ENCODE data around the gene CLCN7. TPM values are rescaled to one million over a fixed set of nuclear protein-coding genes. Genes with fewer than 3 reads are reported as not detected.
A peak's percentile ranks its signal among the peaks of the same experiment; 100 is the strongest.

CLCN7 gene
- total RNA-seq, 3 donors from 2014 or later, result 59.3 to 98.1 (median 59.8) TPM

GRCh38 chr16:1413684-1414531 is 60.9 kb downstream of the CLCN7 start:
- no peaks in the 10 kb centered on the region for H3K36me3 ChIP-seq (ENCODE audit: low read depth)
- peak; percentile 80 for ATAC-seq
- H3K4me3 ChIP-seq, result peak overlapping the region; percentile 89
- peak; percentile 44 for TF ChIP-seq CTCF (IDR thresholded peaks at IDR 0.05)
- DNase-seq, result peak; percentile 70 to 86 (median 80)
- H3K4me1 ChIP-seq (ENCODE audit: low read depth), result peaks cover 2% of the 10 kb centered on the region
- no peaks in the 10 kb centered on the region for H3K9me3 ChIP-seq
- intact Hi-C loops (cut with DNase I, micrococcal nuclease), result no loop called here

- Histone ChIP-seq H3K4me1 (ENCODE audit: low read depth) (peaks cover 5% of the 10 kb centered on the region), H3K36me3 (ENCODE audit: low read depth) (no peaks in the 10 kb centered on the region), H3K4me3 (no peak overlapping the region), H3K9me3 (no peaks in the 10 kb centered on the region)
- ATAC-seq (no peak), DNase-seq (no peak)
- no peak for TF ChIP-seq CTCF (IDR thresholded peaks at IDR 0.05)
- intact Hi-C loops (cut with DNase I, micrococcal nuclease), result no loop called here
These were observed 62.0 kb downstream of the CLCN7 start for GRCh38 chr16:1412847-1413246.

- intact Hi-C loops (cut with DNase I, micrococcal nuclease), result no loop called here
- Histone ChIP-seq H3K36me3 (ENCODE audit: low read depth) (no peaks in the 10 kb centered on the region), H3K9me3 (no peaks in the 10 kb centered on the region), H3K4me3 (no peak overlapping the region), H3K4me1 (ENCODE audit: low read depth) (peaks cover 5% of the 10 kb centered on the region)
- TF ChIP-seq CTCF (IDR thresholded peaks at IDR 0.05), result no peak
- DNase-seq (peak; percentile 95 to 98 (median 97)), ATAC-seq (peak; percentile 99)
These were observed 66.5 kb downstream of the CLCN7 start for GRCh38 chr16:1408171-1408837.

GRCh38 chr16:1407753-1408152 is 67.1 kb downstream of the CLCN7 start:
- peak; percentile 16 for ATAC-seq
- no peak for TF ChIP-seq CTCF (IDR thresholded peaks at IDR 0.05)
- peaks cover 5% of the 10 kb centered on the region for H3K4me1 ChIP-seq (ENCODE audit: low read depth)
- no peaks in the 10 kb centered on the region for H3K9me3 ChIP-seq
- intact Hi-C loops (cut with DNase I, micrococcal nuclease), result no loop called here
- H3K36me3 ChIP-seq (ENCODE audit: low read depth), result no peaks in the 10 kb centered on the region
- no peak overlapping the region for H3K4me3 ChIP-seq
- no peak for DNase-seq

- DNase-seq (no peak), ATAC-seq (no peak)
- peaks cover 5% of the 10 kb centered on the region for H3K4me1 ChIP-seq (ENCODE audit: low read depth)
- H3K9me3 ChIP-seq, result no peaks in the 10 kb centered on the region
- intact Hi-C loops (cut with DNase I, micrococcal nuclease), result no loop called here
- TF ChIP-seq CTCF (IDR thresholded peaks at IDR 0.05), result no peak
- H3K4me3 ChIP-seq, result no peak overlapping the region
- H3K36me3 ChIP-seq (ENCODE audit: low read depth), result peaks cover 4% of the 10 kb centered on the region
These were observed 71.1 kb downstream of the CLCN7 start for GRCh38 chr16:1403733-1404132.

All from mucosa of descending colon (tissue), 3 donors.